Eye (tissue), 1 donor: Measurements from ENCODE around the gene HIPK2.
"Not testable (repeated sequence)": the region's sequence is repeated elsewhere in the genome, so short reads cannot be mapped to it uniquely, and the experiment has no call there.

ENCODE experiments used
- DNase-seq: peaks from one replicate; pipeline ENCODE4 v3.0.0-alpha.2; 2015

HIPK2 gene

DNA sequence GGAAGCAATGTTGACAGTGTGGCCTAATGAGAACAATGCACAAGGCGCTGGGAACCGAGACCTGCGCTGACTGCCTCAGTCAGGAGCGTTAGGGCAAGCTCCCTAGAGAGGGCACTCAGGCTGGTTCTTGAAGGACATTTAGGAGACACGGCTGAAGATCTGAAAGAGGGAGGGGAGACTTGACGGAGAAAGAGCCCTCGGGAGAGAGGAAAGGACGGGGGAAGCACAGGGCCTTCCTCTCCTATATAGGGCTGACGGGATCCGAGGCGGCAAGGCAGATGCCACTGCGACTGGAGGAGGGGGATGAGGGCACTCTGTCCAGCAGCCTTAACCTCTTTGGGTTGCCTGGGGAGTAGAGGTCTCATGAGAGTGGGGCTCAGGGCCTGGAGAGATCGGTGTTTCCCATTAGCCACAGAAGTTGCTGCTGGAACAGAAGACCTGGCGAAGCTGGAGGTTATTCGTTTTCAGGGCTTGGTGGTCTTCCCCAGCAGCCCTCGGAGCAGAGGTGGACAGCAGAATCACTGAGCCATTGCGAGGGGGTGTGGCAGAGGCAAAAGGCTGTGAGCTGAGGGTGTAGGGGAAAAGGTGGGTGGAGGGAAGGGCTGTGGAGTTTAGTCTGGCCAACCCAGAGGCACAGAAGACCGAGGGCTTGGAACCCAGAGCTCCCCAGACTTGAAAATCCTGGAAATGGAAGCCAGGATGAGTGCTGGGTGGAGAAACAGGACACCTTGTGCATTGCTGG is 218.3 kb downstream of the HIPK2 start:
- no peak for DNase-seq

DNA sequence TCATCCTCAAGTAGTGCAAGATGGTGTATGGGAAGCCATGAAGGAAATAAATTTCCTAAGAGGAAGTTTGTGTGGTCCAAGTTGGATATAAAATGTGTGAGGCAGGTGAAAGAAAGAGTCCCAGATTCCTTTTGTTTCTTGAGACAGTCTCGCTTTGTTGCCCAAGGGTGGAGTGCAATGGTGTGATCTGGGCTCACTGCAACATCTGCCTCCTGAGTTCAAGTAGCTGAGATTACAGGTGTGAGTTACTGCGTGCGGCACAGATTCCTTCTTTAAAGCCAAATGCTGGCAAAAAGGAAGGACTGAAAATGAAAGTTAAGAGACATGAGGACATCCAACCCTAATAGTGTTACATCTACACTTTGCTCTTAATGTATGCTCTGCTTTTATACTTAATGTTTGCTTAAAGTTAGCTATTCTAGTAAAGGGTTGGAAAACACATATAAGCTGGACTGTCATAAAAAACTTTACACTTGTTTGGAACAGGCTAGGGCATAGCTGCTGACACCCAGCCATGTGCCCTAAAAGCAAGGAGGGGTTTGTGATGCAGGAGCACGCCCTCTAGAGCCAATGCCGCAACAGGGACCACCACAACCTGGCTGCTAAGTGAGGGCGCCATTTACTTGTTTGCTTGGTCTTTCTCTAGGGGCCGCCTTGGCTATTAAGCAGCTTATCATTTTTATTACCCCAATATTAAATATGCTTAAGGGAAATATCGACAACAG is 219.8 kb downstream of the HIPK2 start:
- no peak for DNase-seq

DNA sequence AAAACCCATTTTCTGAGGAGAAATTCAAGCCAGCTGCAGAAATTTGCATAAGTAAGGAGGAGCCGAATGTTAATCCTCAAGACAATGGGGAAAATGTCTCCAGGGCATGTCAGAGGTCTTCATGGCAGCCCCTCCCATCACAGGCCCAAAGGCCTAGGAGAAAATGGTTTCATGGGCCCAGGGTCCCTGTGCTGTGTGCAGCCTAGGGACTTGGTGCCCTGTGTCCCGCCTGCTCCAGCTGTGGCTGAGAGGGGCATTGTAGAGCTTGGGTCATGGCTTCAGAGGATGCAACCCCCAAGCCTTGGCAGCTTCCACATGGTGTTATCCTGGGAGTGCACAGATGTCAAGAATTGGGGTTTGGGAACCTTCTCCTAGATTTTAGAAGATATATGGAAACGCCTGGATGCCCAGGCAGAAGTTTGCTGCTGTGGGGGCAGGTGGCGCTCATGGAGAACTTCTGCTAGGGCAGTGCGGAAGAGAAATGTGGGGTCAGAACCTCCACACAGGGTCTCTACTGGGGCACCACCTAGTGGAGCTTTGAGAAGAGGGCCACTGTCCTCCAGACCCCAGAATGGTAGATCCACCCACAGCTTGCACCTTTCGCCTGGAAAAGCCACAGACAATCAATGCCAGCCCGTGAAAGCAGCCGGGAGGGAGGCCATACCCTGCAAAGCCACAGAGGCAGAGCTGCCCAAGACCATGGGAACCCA is 223.7 kb downstream of the HIPK2 start:
- DNase-seq: not testable (repeated sequence)

DNA sequence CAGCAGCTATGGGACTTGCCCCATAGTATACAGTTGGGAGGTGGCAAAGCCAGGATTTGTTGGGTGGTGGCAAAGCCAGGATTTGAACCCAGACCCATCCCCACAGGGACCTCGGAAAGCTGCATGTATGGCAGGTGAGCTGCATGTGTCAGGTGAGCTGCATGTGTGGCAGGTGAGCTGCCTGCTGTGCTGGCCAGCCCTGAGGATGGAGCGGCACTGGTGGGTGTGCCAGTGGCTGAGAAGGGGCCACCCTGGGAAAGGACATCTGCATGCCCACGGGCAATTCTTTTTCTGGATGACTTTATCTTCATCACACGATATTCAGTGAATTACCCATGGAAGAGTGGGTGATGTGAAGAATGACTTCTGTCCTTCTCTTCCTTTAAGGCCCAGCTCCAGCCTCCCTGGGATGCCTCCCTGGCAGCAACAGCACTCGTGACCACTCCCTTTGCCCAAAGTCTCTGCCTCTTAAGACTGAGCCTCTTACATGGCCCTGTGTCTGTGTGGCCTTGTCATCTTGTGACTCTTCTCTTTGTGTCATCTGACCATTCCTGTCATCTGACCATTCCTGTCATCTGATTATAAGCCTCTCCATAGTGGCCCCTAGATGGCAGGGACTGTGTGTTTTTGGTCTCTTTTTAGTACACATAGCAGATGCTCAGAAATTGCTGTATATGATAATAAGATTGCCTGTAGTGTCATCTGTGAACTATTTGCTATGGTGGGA is 229.3 kb downstream of the HIPK2 start:
- DNase-seq: no peak

DNA sequence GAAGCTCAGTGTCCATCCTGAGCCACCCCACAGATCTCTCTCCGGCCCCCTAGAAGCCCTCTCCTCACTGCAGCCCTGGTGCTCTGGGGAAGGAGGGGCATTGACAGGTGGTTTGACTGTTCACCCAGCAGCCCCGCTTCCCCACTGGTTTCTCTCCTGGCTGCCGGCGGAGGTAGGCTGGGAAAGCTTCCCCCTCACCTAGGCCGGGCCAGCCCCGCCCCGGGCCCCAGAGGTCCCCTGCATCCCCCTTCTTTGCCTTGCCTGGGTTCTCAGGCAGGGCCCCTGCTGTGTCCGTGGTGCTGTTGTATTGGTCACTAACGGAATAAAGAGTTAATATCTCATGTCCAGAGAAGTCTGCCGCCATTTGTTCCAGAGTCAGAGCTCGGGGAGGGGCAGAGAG is 233.2 kb downstream of the HIPK2 start:
- DNase-seq: no peak

DNA sequence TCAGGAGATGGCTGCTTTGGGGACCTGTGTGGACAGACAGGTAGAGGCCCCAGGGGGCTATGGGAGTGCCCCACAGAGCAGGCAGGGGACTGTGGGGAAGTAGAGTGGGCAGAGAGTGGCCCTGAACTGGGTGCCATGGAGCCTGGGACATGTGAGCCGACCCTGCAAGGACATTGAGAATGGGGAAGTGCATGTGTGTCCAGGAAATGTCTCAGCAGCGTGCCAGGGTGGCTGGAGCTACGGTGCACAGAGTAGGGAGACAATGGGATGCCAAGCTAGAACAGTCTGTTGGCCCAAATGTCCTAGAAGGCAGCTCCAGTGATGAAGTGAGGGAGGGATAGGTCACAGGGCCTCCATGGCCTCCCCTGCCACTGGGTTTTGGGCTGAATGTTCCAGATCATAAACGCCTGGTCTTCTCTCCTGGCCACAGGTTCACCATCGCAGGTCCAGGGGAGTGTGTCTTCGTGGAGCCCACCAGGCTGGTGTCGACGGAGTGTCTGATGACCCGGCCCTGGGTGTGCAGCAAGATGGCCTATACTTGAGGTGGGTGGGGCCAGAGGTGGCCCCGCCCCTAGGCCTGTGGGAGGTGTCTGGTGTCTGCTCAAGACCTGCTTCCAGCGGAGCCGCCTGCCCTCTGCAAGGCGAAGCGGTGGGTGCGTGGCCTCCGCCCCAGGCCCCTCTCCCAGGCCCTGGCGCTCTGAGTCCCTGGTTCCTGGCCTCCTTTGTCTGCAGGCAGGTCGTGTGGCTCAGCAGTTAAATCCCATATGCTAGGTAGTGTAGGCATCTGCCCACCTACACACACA is 233.8 kb downstream of the HIPK2 start:
- no peak for DNase-seq

DNA sequence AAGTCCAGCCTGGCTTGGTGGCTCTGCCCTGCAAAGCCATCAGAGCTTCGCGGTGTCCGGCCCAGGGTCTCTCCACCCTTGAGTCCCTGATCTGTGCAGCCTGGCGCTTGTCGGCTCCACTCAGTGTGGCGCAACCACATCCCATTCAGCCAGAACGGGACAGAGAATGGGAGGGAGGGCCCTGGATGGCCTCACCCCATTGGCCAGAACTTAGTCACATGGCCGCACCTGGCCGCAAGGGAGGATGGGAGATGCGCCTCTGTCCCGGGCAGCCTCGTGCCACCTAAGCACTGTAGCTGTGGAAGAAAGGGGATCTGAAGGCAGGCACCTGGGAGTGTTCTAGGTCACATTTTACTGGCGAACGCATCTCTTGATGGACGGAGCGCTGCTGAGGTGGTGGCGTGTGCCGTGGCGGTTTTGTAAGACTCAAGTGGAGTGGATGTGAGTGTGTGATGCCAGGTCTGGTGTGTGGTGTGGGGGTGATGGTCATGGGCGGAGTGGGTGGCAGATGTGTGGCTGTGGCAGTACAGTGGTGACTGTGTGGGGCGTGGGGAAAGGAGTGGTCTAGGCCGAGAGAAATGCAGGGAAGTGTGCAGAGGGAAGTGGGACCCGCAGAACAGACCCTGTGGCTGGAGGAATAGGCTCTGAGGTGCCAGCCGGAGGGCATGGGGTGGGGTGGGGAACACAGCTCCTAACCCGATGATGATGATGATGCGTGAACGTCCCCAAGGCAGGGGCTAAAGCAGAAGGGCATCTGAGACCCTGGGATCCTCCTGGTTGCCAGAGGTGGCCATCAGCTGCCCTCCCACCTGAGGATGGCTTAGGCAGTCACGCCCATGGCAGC is 235.3 kb downstream of the HIPK2 start:
- DNase-seq: no peak

DNA sequence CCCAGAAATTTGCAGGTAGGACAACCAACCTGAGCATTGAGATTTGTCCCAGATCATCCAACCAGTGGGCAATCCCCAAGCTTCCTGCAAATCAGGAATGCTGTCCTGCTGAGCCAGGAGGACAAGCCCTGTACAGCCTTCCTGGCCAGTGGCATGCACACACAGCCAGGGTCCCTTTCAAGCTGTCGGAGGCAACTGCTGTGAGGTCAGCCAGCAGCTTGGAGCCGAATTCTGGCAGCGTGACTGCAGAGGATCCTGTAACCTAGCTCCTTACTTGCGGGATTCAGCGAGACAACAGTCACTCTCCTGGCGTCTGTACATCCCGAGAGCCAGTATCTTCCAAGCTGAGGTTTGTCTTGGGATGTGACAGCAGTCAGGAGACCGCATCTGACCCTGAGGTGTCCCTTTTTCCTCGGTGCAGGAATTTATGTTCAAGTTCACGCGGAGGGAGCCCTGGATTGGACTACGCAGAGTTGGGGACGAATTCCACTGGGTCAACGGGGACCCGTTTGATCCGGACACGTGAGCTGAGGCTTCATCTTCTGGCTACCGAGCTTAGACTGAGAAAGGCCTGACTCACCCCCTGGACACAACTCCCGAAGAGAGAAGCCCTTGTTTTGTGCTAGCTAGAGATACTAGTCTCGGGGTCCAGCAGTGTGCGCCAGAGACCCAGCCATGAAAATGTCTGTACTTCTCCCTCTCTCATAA is 236.0 kb downstream of the HIPK2 start:
- DNase-seq: peak; percentile 13

DNA sequence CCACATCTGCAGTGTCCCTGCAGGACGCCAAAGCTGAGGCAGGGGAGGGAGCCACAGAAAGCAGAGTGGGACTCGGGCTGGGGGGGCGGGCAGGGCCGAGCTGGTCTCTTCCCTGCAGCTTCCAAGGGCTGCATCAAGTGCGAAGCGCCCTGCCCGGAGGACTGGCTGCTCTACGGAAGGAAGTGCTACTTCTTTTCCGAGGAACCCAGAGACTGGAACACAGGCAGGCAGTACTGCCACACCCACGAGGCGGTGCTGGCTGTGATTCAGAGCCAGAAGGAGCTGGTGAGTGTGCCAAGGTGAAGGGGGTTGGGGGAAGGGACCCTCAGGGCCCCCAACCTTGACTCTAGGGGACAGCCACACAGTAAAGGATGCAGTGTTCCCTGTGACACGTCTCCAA is 237.6 kb downstream of the HIPK2 start:
- DNase-seq: no peak

DNA sequence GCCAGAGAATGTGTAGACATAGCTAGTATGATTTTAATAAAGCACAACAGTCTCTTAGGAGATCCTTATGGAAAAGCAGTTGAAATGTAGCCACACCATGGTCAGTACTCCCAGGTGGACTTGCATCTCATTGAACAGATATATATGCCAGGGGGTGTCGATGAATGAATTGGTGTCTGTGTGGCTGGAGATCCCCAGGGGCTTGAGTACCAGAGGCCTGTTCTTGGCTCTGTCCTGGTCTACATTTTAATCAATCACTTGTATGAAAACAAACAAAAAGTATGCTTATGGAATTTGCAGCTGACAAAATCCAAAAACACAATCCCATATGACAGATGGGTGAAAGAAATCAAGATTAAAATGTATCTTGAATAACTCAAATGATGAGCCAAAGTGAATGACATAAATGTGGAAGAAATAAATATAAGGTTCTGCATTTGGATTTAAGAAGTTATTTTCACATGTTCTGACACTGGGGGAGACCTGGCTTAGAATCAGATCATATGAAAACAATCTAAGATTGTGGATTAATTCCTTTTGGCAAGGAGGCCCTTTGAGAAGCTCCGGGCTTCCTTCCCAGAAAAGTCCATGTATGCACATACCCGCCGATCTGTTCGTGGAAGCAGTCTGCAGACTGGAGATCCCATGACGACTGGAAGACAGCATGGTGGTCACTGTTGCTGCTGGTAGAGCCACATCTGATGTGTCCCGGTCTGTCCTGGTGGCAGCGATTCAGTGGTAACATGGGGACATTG is 238.7 kb downstream of the HIPK2 start:
- DNase-seq: peak; percentile 81

DNA sequence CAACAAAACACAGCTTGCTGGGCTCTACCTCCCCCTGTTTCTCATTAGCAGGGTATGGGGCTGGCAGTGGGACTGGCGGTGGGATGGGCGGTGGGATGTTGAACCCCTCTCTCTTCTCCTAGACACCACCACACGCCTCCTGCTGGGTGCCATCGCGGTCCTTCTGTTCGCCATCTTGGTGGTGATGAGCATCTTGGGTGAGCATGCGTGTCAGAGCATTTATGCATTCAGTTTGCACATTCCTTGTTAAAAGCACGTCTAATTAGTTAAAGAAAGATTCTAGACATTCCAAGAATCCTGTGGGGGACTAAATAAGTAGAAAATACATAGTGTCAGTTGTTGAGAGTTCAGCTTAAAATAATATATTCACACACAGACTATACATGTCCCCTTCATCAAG is 241.6 kb downstream of the HIPK2 start:
- no peak for DNase-seq

DNA sequence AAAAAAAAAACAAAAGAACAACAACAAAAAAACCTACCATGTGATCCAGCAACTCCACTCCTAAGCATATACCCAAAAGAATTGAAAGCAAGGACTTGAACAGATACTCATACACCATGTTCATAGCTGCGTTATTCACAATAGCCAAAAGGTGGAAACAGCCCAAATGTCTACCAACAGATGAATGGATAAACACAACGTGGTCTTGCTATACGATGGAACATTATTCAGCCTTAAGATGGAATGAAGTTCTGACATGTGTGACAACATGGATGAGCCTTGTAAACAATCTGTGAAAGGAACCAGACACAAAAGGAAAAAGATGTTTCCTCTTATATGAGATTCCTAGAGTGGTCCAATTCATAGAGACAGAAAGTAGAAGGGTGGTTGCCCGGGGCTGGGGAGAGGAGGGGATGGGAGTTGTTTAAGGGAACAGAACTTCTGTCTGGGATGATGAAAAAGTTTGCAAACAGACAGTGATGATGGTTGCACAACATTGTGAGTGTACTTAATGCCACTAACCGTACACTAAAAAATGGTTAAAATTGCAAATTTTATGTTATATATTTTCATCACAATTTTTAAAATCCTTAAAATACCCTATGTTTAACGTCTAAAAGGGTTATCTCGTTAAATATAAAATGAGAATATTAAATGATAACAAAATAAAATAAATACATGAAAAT is 242.7 kb downstream of the HIPK2 start:
- DNase-seq: no peak

DNA sequence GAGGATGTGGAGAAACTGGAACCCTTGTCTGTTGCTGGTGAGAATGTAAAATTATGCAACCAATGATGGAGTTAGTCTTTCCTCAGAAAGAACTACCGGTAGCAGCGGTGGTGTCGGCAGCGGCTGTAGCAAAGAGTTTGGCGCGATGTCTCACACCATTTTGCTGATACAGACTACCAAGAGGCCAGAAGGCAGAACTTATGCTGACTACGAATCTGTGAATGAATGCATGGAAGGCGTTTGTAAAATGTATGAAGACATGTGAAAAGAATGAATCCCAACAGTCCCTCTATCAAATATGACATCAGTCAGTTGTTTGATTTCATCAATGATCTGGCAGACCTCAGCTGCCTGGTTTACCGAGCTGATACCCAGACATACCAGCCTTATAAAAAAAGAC is 243.7 kb downstream of the HIPK2 start:
- DNase-seq: no peak

DNA sequence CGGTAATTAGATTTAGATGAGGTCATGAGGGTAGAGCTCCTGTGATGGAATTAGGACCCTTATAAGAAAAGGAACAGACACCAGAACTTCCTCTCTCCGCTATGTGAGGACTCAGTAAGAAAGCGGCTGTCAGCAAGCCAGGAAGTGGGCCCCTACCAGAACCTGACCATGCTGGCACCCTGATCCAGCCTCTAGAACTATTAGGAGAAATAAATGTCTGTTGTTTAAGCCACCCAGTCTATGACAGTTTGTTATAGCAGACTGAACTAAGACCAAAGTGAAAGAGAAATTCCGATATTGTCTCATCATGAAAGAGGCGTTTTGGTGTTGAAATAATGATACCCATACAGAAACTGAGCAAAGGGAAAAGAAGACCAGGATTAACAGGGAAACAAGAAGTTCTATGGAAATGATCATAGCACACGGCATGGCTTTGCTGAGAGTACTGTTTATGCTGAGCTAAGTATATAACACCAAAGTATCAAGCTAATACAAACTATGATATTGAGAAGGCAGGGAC is 245.1 kb downstream of the HIPK2 start:
- DNase-seq: no peak

DNA sequence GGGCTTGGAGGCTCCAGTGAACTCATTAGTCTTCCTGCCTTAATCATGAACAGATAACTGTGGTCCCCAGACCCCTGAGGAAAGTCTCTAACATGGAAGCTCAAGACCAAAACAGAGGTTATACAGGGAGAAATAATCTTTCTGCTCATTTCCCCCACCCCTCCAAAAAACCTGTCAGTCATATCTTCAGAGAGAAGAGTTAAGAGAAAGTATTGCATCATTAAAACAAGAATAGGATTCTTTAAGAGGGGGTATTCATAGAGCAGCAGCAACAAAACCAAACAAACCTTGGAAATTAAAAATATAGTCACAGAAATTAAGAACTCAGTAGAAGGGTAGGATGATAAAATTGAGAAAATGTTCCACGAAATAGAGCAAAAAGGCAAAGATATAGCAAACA is 246.7 kb downstream of the HIPK2 start:
- no peak for DNase-seq

DNA sequence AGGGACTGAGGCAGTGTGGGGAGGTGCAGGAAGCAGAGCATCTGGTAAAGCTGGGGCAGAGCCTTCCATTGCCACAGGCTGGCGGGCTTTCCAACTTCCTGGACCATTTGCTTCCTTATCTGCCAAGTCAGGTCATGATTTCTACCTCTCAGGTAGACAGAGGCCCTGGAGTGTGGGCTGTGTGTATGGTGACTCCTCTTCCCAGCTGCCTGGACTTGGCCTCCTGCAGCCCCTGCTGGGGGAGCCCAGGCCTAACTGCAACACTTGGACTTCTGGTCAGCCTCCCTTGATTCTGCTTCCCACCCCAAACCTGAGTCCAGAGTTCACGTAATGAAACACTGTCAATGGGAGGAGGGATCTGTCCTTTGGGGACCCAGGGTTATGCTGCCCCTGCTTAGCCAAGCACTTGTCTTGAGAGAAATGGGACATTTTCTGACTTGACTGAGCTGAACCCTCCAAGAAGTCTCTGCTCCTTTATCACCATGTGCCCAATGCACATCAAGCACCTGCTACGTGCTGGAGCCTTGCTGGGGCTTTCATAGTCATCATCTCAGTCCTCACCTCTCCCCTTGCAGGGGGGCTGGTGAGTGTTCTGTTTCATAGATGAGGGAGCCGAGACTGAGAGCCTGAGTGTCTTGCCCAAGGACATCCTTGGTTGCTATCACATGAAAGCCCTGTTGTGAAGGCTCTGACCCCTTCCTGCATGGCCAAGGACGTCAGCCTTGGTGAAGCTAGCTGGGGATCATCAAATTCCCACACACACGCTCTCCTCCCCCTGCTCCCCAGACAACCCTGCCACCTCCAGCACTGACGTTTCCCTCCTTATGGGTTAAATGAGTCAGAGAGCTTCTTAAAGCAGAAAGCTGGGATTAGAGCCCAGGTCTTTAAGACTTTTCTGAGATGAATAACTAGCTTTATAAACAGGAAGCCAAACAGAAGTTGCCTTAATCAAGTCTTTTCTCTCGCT is 250.9 kb downstream of the HIPK2 start:
- no peak for DNase-seq

DNA sequence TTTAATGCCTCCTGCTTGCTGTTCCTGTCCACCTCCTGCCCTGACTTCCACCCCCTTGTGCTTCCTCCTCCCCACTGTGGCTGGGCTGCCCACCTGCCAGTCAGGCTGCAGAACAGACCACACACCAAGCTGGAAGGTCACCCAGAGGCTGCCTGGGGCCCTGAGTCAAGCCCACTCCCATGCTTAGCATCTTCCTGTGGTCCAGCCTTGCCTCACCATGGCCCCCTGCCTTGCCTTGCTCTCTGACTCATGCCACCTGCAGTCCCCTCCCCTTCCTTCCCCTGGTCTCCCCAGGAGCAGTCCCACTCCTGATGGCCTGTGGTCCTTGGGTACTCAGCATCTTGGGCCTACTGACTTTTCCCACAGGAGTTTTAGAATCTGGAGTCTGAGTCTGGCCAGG is 252.0 kb downstream of the HIPK2 start:
- no peak for DNase-seq

DNA sequence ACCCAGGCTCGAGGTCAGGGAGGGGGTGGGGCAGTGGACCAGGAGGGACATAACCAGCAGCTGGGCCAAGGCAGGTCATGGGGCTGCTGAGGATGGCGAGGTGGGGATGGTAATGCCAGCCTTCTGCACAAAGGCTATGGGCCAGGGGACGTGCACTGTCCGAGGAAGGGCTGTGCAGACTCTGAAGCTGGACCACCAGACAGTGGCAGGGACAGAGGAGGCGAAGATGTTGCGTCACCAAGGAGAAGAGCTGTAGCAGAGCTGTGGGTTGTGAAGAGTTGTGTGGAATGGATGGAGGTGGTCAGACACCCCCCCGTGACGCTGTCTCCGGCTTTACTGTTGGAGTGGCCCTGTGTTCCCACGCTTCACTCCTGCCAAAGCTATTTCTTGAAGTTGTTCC is 252.6 kb downstream of the HIPK2 start:
- no peak for DNase-seq
